WTC11 (cell line): ENCODE data around the gene SOD1. TPM values are rescaled to one million over a fixed set of nuclear protein-coding genes. Genes with fewer than 3 reads are reported as not detected.

ENCODE experiments used
- ATAC-seq: fragments of 200-7000 bp; cut with Tn5 transposase; 2 replicates; pipeline ENCODE4 v1.10.0; 2021; ENCODE audit warnings: mild to moderate bottlenecking, moderate library complexity
- CTCF ChIA-PET: fragments of 300-600 bp; sonication (Branson Sonifier 250); formaldehyde crosslinking; loops from one replicate; lab custom pipeline; 2021; ENCODE audit warnings: antibody characterized with exemption; lab: Charles Lee
- POLR2A ChIA-PET: fragments of 350-600 bp; sonication (Branson Sonifier 250); formaldehyde crosslinking; loops from one replicate; lab custom pipeline; 2021; ENCODE audit warnings: antibody characterized with exemption; lab: Charles Lee
- DNase-seq: peaks from one replicate; pipeline ENCODE4 v3.0.0; 2021; ENCODE audit warnings: low spot score
- H3K27ac Mint-ChIP-seq: 2 replicates; pipeline ENCODE4 v1.8.0; 2021; ENCODE audit warnings: mixed read lengths
- H3K27me3 Mint-ChIP-seq: 2 replicates; pipeline ENCODE4 v1.8.0; 2021; ENCODE audit warnings: low read depth, mild to moderate bottlenecking, moderate library complexity, mixed read lengths
- H3K36me3 Mint-ChIP-seq: 2 replicates; pipeline ENCODE4 v1.8.0; 2021; ENCODE audit warnings: mixed read lengths
- H3K4me1 Mint-ChIP-seq: 2 replicates; pipeline ENCODE4 v1.8.0; 2022; ENCODE audit warnings: mixed read lengths
- H3K4me3 Mint-ChIP-seq: 2 replicates; pipeline ENCODE4 v1.8.0; 2021; ENCODE audit warnings: mild to moderate bottlenecking, moderate library complexity, mixed read lengths
- H3K9me3 Mint-ChIP-seq: 2 replicates; pipeline ENCODE4 v1.8.0; 2021; ENCODE audit warnings: mixed read lengths
- CREM ChIP-seq: sonication (generic); formaldehyde crosslinking; IDR thresholded peaks from 2 replicates; pipeline ENCODE4 v1.8.1; 2022; ENCODE audit warnings: mild to moderate bottlenecking, missing genetic modification reagents, moderate library complexity
- ELF4 ChIP-seq: sonication (generic); formaldehyde crosslinking; IDR thresholded peaks from 2 replicates; pipeline ENCODE4 v1.8.1; 2022; ENCODE audit warnings: low read depth, mild to moderate bottlenecking, moderate library complexity, missing genetic modification reagents
- EMX1 ChIP-seq: fragments of 250-450 bp; sonication (Bioruptor Pico); IDR thresholded peaks from 2 replicates; pipeline ENCODE4 v1.8.0; 2021; ENCODE audit warnings: mild to moderate bottlenecking
- ESRRA ChIP-seq: sonication (generic); formaldehyde crosslinking; IDR thresholded peaks from 2 replicates; pipeline ENCODE4 v1.8.1; 2022; ENCODE audit warnings: mild to moderate bottlenecking, missing genetic modification reagents, borderline replicate concordance
- FOXJ3 ChIP-seq: sonication (generic); formaldehyde crosslinking; IDR thresholded peaks from 2 replicates; pipeline ENCODE4 v1.9.0; 2021; ENCODE audit warnings: missing genetic modification reagents, mild to moderate bottlenecking, borderline replicate concordance
- FOXK1 ChIP-seq: sonication (generic); formaldehyde crosslinking; IDR thresholded peaks from 2 replicates; pipeline ENCODE4 v1.8.0; 2022; ENCODE audit warnings: mild to moderate bottlenecking, moderate library complexity, missing genetic modification reagents
- FOXP1 ChIP-seq: sonication (generic); formaldehyde crosslinking; IDR thresholded peaks from 2 replicates; pipeline ENCODE4 v1.8.0; 2022; ENCODE audit warnings: missing genetic modification reagents, mild to moderate bottlenecking, moderate library complexity, borderline replicate concordance
- HMGA2 ChIP-seq: fragments of 250-450 bp; sonication (Bioruptor Pico); IDR thresholded peaks from 2 replicates; pipeline ENCODE4 v1.4.0; 2021; ENCODE audit warnings: mild to moderate bottlenecking, moderate library complexity
- JAZF1 ChIP-seq: fragments of 250-450 bp; sonication (Bioruptor Pico); IDR thresholded peaks from 2 replicates; pipeline ENCODE4 v1.9.0; 2021; ENCODE audit warnings: moderate library complexity, mild to moderate bottlenecking, inconsistent platforms
- MAX ChIP-seq: sonication (generic); formaldehyde crosslinking; IDR thresholded peaks from 2 replicates; pipeline ENCODE4 v1.8.0; 2022; ENCODE audit warnings: mild to moderate bottlenecking, missing genetic modification reagents
- OVOL2 ChIP-seq: fragments of 250-450 bp; sonication (Bioruptor Pico); IDR thresholded peaks from 2 replicates; pipeline ENCODE4 v1.9.0; 2021; ENCODE audit warnings: mild to moderate bottlenecking, borderline replicate concordance
- SMAD4 ChIP-seq: sonication (generic); formaldehyde crosslinking; IDR thresholded peaks from 2 replicates; pipeline ENCODE4 v1.8.0; 2022; ENCODE audit warnings: mild to moderate bottlenecking, missing genetic modification reagents
- SP1 ChIP-seq: sonication (generic); formaldehyde crosslinking; conservative IDR thresholded peaks from 2 replicates; pipeline ENCODE4 v1.8.1; 2022; ENCODE audit warnings: missing genetic modification reagents
- TEAD1 ChIP-seq: sonication (generic); formaldehyde crosslinking; IDR thresholded peaks from 2 replicates; pipeline ENCODE4 v1.8.0; 2022; ENCODE audit warnings: mild to moderate bottlenecking, missing genetic modification reagents
- TP53 ChIP-seq: sonication (generic); formaldehyde crosslinking; IDR thresholded peaks from 2 replicates; pipeline ENCODE4 v1.8.1; 2023; ENCODE audit warnings: mild to moderate bottlenecking, missing genetic modification reagents
- ZBTB21 ChIP-seq: sonication (generic); formaldehyde crosslinking; IDR thresholded peaks from 2 replicates; pipeline ENCODE4 v1.8.1; 2023; ENCODE audit warnings: mild to moderate bottlenecking, missing genetic modification reagents, borderline replicate concordance
- ZNF219 ChIP-seq: sonication (generic); formaldehyde crosslinking; IDR thresholded peaks from 2 replicates; pipeline ENCODE4 v1.8.0; 2023; ENCODE audit warnings: missing genetic modification reagents, mild to moderate bottlenecking, borderline replicate concordance
- ZNF416 ChIP-seq: fragments of 250-450 bp; sonication (Bioruptor Pico); IDR thresholded peaks from 2 replicates; pipeline ENCODE4 v1.9.0; 2021; ENCODE audit warnings: mild to moderate bottlenecking, inconsistent platforms
- ZNF423 ChIP-seq: fragments of 250-450 bp; sonication (Bioruptor Pico); IDR thresholded peaks from 2 replicates; pipeline ENCODE4 v2.1.2; 2022; ENCODE audit warnings: mild to moderate bottlenecking, moderate library complexity
- total RNA-seq: library from RNA; stranded (reverse); gene quantifications from 3 replicates; pipeline ENCODE4 v1.2.3, GENCODE V29; 2021
- TF ChIP-seq, protein P1 (sequence below): sonication (generic); formaldehyde crosslinking; IDR thresholded peaks from 2 replicates; pipeline ENCODE4 v1.8.1; 2023; ENCODE audit warnings: mild to moderate bottlenecking, moderate library complexity, missing genetic modification reagents
- TF ChIP-seq, protein P2 (sequence below): sonication (generic); formaldehyde crosslinking; IDR thresholded peaks from 2 replicates; pipeline ENCODE4 v1.8.1; 2023; ENCODE audit warnings: mild to moderate bottlenecking, missing genetic modification reagents
- TF ChIP-seq, protein P3 (sequence below): sonication (generic); formaldehyde crosslinking; conservative IDR thresholded peaks from 2 replicates; pipeline ENCODE4 v1.8.1; 2023; ENCODE audit warnings: mild to moderate bottlenecking, low read depth, missing genetic modification reagents, moderate library complexity
- TF ChIP-seq, protein P4 (sequence below): sonication (generic); formaldehyde crosslinking; IDR thresholded peaks from 2 replicates; pipeline ENCODE4 v1.8.1; 2022; ENCODE audit warnings: missing genetic modification reagents, borderline replicate concordance
- TF ChIP-seq, protein P5 (sequence below): sonication (generic); formaldehyde crosslinking; IDR thresholded peaks from 2 replicates; pipeline ENCODE4 v1.8.1; 2022; ENCODE audit warnings: low read depth, mild to moderate bottlenecking, moderate library complexity, missing genetic modification reagents, borderline replicate concordance

SOD1 gene
- total RNA-seq, 1 experiment from 2014 or later, result 181 TPM

DNA sequence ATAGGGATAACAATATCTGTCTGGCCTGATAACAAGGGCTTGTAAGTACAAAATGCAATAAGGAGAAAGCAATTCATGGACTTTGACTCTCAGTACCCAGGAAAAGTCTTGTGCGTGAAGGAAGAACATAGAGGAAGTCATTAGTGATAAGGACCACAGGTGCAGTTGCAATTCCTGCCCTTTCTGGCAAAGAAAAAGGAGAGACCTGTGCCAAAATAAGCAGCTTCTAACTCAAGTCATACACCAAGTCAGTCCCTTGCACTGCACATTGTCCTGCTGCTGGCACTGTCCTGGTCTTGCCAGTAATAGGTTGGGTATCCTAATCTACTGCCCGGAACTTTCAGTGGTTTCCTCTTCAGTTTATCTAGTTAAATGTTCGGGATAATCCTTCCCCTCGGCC is 14.8 kb upstream of the SOD1 start:
- 0 out of 2 replicates have a peak, but pooled peaks cover 2% of the 10 kb centered on the region for H3K36me3 Mint-ChIP-seq
- H3K4me3 Mint-ChIP-seq, result no peak overlapping the region
- 0 out of 2 replicates have a peak, but pooled peaks cover 2% of the 10 kb centered on the region for H3K4me1 Mint-ChIP-seq
- H3K9me3 Mint-ChIP-seq, result peaks cover 13% of the 10 kb centered on the region
- ChIA-PET POLR2A (no interaction called here), CTCF (no interaction called here)
- ATAC-seq (no peak), DNase-seq (no peak)
- H3K27me3 Mint-ChIP-seq, result no peaks in the 10 kb centered on the region
- no peak overlapping the region for H3K27ac Mint-ChIP-seq
- TF ChIP-seq CREM (CRISPR knock-in tag) (no peak), SP1 (CRISPR knock-in tag) (no peak), FOXK1 (no peak), ESRRA (CRISPR knock-in tag) (no peak)
- TF ChIP-seq, all 79 proteins: peak for 0

GRCh38 chr21:31647650-31648049 is 11.8 kb upstream of the SOD1 start:
- Mint-ChIP-seq H3K27ac (no peak overlapping the region), H3K4me1 (0 out of 2 replicates have a peak, but pooled peaks cover 2% of the 10 kb centered on the region), H3K27me3 (no peaks in the 10 kb centered on the region), H3K4me3 (no peak overlapping the region), H3K9me3 (peaks cover 10% of the 10 kb centered on the region), H3K36me3 (no peaks in the 10 kb centered on the region; the same call in 1 of the 2 replicates)
- POLR2A ChIA-PET, result no interaction called here
- DNase-seq (no peak), ATAC-seq (no peak)
- no peak for TF ChIP-seq EMX1 (CRISPR knock-in tag)
- no peak for TF ChIP-seq OVOL2 (CRISPR knock-in tag)
- CTCF ChIA-PET, result no interaction called here

DNA sequence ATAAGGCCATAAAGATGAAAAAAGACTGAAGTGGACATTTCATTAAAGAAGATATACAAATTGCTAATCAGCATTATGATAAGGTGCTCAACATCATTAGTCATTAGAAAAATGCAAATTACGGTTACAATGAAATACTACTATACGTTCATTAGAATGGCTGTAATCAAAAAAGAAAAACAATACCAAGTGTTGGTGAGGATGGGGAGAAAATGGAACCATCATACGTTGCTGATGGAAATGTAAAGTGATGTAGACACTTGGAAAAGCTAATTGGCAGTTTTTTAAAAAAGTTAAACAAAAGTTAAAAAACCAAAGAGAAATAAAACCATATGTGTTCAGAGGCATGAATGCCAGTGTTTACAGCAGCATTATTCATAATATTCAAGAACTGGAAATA is 8.6 kb upstream of the SOD1 start:
- no peaks in the 10 kb centered on the region for H3K27me3 Mint-ChIP-seq
- peaks cover 17% of the 10 kb centered on the region for H3K9me3 Mint-ChIP-seq
- DNase-seq (no peak), ATAC-seq (no peak)
- POLR2A ChIA-PET, result no interaction called here
- no peak overlapping the region for H3K4me3 Mint-ChIP-seq
- TF ChIP-seq MAX (CRISPR knock-in tag) (no peak), TP53 (CRISPR knock-in tag) (no peak), ZNF423 (CRISPR knock-in tag) (no peak), SMAD4 (CRISPR knock-in tag) (no peak), FOXJ3 (CRISPR knock-in tag) (no peak), FOXP1 (CRISPR knock-in tag) (no peak), TEAD1 (CRISPR knock-in tag) (no peak), ZBTB21 (CRISPR knock-in tag) (no peak), ZNF416 (CRISPR knock-in tag) (no peak), ZNF219 (no peak), JAZF1 (CRISPR knock-in tag) (no peak), ELF4 (CRISPR knock-in tag) (no peak), HMGA2 (CRISPR knock-in tag) (no peak)
- TF ChIP-seq, protein P1, sequence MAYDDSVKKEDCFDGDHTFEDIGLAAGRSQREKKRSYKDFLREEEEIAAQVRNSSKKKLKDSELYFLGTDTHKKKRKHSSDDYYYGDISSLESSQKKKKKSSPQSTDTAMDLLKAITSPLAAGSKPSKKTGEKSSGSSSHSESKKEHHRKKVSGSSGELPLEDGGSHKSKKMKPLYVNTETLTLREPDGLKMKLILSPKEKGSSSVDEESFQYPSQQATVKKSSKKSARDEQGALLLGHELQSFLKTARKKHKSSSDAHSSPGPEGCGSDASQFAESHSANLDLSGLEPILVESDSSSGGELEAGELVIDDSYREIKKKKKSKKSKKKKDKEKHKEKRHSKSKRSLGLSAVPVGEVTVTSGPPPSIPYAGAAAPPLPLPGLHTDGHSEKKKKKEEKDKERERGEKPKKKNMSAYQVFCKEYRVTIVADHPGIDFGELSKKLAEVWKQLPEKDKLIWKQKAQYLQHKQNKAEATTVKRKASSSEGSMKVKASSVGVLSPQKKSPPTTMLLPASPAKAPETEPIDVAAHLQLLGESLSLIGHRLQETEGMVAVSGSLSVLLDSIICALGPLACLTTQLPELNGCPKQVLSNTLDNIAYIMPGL (CRISPR knock-in tag), result no peak
- TF ChIP-seq, protein P2, sequence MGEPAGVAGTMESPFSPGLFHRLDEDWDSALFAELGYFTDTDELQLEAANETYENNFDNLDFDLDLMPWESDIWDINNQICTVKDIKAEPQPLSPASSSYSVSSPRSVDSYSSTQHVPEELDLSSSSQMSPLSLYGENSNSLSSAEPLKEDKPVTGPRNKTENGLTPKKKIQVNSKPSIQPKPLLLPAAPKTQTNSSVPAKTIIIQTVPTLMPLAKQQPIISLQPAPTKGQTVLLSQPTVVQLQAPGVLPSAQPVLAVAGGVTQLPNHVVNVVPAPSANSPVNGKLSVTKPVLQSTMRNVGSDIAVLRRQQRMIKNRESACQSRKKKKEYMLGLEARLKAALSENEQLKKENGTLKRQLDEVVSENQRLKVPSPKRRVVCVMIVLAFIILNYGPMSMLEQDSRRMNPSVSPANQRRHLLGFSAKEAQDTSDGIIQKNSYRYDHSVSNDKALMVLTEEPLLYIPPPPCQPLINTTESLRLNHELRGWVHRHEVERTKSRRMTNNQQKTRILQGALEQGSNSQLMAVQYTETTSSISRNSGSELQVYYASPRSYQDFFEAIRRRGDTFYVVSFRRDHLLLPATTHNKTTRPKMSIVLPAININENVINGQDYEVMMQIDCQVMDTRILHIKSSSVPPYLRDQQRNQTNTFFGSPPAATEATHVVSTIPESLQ (CRISPR knock-in tag), result no peak
- TF ChIP-seq, protein P3, sequence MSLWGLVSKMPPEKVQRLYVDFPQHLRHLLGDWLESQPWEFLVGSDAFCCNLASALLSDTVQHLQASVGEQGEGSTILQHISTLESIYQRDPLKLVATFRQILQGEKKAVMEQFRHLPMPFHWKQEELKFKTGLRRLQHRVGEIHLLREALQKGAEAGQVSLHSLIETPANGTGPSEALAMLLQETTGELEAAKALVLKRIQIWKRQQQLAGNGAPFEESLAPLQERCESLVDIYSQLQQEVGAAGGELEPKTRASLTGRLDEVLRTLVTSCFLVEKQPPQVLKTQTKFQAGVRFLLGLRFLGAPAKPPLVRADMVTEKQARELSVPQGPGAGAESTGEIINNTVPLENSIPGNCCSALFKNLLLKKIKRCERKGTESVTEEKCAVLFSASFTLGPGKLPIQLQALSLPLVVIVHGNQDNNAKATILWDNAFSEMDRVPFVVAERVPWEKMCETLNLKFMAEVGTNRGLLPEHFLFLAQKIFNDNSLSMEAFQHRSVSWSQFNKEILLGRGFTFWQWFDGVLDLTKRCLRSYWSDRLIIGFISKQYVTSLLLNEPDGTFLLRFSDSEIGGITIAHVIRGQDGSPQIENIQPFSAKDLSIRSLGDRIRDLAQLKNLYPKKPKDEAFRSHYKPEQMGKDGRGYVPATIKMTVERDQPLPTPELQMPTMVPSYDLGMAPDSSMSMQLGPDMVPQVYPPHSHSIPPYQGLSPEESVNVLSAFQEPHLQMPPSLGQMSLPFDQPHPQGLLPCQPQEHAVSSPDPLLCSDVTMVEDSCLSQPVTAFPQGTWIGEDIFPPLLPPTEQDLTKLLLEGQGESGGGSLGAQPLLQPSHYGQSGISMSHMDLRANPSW, result no peak
- TF ChIP-seq, protein P4, sequence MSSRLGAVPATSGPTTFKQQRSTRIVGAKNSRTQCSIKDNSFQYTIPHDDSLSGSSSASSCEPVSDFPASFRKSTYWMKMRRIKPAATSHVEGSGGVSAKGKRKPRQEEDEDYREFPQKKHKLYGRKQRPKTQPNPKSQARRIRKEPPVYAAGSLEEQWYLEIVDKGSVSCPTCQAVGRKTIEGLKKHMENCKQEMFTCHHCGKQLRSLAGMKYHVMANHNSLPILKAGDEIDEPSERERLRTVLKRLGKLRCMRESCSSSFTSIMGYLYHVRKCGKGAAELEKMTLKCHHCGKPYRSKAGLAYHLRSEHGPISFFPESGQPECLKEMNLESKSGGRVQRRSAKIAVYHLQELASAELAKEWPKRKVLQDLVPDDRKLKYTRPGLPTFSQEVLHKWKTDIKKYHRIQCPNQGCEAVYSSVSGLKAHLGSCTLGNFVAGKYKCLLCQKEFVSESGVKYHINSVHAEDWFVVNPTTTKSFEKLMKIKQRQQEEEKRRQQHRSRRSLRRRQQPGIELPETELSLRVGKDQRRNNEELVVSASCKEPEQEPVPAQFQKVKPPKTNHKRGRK (CRISPR knock-in tag), result no peak
- TF ChIP-seq, protein P5, sequence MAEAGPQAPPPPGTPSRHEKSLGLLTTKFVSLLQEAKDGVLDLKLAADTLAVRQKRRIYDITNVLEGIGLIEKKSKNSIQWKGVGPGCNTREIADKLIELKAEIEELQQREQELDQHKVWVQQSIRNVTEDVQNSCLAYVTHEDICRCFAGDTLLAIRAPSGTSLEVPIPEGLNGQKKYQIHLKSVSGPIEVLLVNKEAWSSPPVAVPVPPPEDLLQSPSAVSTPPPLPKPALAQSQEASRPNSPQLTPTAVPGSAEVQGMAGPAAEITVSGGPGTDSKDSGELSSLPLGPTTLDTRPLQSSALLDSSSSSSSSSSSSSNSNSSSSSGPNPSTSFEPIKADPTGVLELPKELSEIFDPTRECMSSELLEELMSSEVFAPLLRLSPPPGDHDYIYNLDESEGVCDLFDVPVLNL (CRISPR knock-in tag), result no peak
- peaks cover 6% of the 10 kb centered on the region for H3K36me3 Mint-ChIP-seq
- H3K4me1 Mint-ChIP-seq, result no peaks in the 10 kb centered on the region
- no peak overlapping the region for H3K27ac Mint-ChIP-seq
- CTCF ChIA-PET, result no interaction called here
